Hindlimb muscle (tissue), 1 donor: ENCODE data around the gene ASPM. TPM values are rescaled to one million over a fixed set of nuclear protein-coding genes. Genes with fewer than 3 reads are reported as not detected.
"Not testable (repeated sequence)": the region's sequence is repeated elsewhere in the genome, so short reads cannot be mapped to it uniquely, and the experiment has no call there.

ENCODE experiments used
- DNase-seq: peaks from one replicate; pipeline ENCODE4 v3.0.0-alpha.2; 2013
- polyA plus RNA-seq: library from polyadenylated mRNA; unstranded; fragments of 120-200 nt; gene quantifications from one replicate; pipeline ENCODE4 v1.2.1, GENCODE V29; 2013; ENCODE audit not compliant: insufficient read length

The ASPM gene
- polyA plus RNA-seq, 1 donor, result 8.4 TPM

DNA sequence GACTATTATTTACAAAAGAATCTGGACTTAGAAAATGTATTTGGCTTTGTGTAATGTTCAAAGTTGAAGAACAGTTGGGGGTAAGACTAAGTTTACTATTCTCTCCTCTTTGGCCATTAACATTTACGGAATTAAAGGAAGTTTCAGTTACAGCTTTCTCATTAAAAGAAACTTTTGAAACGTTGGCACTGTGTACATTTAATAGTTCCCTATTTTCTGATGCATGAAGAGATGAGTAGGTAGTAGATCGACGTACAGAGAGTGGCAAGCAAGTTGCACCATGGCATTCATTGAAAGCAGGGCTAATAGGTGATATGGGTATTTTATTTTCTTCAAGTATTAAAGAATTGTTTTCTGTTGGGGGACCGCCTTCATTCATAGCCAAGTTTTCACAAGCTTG is 3.2 kb downstream of the ASPM start:
- DNase-seq, result no peak

DNA sequence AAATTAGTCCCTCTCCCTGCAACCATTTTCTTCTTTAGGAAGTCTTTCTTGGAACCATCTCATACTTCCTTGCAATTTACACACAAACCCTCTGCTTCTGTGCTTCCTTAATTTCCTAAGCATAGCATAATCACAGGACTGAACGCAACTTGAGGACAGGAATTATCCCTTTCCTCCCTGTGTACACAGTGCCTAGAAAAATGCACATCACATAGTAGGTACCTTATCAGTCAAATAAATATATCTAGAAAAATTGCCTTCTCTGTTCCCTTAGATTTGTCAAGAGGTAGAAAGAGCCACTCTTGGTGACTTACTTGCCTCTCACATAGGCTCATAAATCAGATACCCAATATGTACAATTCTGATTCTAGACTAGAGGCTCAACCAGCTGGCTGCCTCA is 4.9 kb downstream of the ASPM start:
- no peak for DNase-seq

DNA sequence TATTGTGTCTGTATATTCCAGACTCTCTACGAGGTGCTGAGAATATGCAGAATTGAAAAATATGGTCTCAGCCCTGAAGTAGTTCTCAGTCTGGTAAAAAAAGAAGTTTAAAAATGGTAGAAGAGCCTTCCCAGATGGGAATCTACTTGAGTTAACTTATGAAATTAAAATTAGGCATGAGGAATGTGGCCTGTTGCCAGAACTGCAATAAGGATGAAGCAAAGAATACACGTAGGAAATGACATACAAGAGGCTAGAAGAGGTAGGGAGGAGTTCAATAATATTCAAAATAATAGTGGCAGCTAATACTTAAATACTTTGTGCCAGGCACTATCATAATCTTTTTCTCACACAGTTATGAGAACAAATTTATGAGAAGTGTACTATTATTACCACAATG is 6.3 kb downstream of the ASPM start:
- no peak for DNase-seq

DNA sequence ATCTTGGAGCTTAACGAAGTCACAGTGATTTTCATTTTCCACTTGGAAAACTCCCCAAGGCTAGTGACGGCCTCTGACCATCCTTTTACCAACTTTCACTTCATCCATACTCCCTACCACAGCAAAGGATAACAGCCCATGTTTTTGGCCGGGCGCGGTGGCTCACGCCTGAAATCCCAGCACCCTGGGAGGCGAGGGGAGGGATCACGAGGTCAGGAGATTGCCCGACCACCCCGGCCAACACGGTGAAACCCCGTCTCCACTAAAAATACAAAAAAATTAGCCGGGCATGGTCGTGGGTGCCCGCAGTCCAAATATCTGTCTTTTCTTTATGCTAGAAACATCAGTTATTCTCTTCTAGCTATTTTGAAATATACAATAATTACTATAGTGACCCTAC is 7.3 kb downstream of the ASPM start:
- no peak for DNase-seq

- no peak for DNase-seq
Measured at GRCh38 chr1:197137322-197137721, 9.1 kb downstream of the ASPM start.

GRCh38 chr1:197130677-197131304 is 15.7 kb downstream of the ASPM start:
- DNase-seq, result no peak

- DNase-seq, result no peak
Measured at GRCh38 chr1:197129698-197130097, 16.8 kb downstream of the ASPM start.

DNA sequence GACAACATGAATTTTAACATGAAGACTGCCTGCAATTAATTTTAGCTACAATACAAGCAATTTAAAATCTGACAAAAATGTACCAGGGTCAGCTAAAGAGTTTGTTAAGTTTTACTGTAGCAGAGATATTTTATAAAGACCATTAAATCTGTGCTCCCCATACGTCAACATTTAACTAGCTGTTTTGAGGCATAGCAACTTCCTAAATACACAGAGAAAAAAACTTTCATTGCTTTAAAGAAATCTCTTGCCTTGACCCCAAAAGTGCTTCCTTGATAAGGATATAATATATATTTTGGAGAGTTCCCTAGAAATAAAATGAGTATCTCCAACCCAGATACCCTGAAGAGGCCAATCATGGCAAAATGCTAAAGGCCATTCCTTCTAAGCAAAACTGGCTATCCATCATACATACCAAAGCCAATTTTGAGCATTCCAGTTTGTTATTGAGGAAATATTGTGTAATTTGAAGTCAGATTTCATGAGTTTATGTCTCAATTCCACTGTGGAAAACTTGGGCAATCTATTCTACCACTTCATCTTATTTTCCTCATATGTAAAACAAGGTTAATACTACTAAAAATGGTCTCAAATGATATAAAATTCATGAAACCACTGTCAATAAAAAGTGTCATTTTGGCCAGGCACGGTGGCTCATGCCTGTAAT is 19.1 kb downstream of the ASPM start:
- DNase-seq, result no peak

- no peak for DNase-seq
Measured at GRCh38 chr1:197126691-197127090, 19.8 kb downstream of the ASPM start.

GRCh38 chr1:197124376-197124775 is 22.1 kb downstream of the ASPM start:
- DNase-seq, result no peak

DNA sequence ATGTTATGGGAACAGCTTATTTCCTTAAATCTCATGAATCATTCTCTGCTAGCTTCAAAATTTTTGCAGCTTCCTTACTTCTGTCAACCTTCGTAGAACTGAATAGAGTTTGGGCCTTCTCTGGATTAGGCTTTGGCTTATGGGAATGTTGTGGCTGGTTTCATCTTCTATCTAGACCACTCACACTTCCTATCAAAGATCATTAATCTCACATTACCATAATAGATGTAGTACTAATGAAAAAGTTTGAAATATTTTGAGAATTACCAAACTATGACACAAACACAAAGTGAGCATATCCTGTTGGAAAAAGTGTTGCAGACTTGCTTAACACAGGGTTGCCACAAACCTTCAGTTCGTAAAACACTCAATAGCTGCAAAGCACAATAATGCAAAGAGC is 30.3 kb downstream of the ASPM start:
- no peak for DNase-seq

- no peak for DNase-seq
Measured at GRCh38 chr1:197106869-197107268, 39.6 kb downstream of the ASPM start.

GRCh38 chr1:197103300-197103699 is 43.2 kb downstream of the ASPM start:
- DNase-seq, result no peak

GRCh38 chr1:197101978-197102377 is 44.5 kb downstream of the ASPM start:
- no peak for DNase-seq

DNA sequence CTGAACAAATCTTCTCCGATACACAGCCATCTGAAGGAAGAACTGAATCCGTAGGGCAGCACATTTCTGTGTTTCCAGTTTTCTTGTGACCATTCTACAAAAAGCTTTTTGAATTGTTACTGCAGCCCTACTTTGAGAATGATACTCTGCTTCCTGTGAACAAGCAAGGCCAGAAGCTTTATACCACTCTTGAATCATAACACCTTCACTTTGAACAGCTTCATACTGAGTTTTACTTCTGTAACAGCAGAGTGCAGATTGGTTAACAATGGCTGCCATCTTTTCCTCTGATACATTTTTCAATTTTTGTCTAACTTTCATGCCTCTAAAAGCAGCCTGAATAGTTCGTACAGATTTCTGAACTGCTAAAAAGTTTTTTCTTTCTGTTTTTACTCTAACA is 45.8 kb downstream of the ASPM start:
- no peak for DNase-seq

GRCh38 chr1:197099444-197099843 is 47.0 kb downstream of the ASPM start:
- DNase-seq, result no peak

GRCh38 chr1:197096971-197097370 is 49.5 kb downstream of the ASPM start:
- DNase-seq, result not testable (repeated sequence)

DNA sequence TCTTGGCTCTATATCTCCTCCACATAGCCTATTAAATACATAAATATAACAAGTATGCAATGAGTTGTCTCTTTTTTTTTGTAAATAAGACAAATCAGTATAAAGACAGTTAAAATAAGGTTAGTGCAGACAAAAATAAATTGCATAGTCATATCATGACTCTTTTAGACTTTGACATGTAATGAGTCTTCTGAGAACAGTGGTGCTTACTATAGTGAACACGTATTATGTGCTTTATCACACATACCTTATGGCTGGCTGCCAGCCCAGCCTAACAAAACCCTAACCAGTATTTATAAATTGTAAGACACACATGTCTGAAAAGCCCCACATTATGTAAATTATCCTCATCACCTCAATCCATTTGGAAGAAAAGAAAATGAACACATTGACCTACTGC is 50.3 kb downstream of the ASPM start:
- DNase-seq, result no peak

DNA sequence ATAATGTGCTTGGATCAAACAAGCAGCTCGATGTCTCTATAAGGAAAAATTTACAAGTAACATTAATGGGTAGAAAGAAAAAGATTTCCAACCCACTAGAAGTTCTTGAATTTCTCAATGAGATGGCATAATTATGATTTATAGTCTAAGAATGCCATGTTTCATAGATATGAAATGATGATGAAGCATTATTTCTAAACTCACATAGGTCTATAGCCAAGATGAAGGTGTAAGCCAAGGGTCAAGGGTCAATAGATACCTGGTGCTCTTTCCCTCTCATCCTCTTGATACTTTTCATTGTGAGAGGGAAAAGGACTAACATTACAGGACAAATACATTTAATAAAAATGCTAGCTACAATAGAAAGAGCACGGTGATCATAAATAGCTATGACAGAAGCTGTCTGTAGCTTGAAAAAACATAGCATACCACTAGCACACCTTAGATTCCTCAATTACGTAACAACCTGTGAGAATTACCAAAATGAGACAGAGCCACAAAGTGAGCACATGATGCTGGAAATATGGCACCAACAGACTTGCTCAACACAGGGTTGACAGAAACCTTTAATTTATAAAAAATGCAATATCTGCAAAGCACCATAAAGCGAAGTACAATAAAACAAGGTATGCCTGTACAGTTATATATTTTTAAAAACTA is 53.1 kb downstream of the ASPM start:
- DNase-seq, result no peak

GRCh38 chr1:197092491-197093023 is 53.9 kb downstream of the ASPM start:
- no peak for DNase-seq

DNA sequence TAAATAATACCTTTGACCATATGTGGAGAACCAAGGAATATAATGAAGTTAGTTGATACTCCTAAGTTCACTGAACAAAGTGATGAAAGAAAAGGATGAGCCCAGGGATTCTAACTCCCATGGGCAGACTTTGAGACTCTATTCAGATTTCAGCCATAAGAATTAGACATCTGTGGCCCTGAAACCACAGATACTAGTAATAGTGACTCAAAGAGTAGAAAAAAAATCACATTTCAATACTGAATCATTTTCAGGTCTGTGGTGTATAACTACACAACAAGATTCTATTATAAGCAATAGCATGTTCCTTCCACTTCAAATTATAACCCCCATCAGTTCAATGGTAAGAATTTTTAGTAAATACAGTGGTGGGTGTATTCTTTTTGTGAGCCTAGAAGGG is 63.0 kb downstream of the ASPM start:
- DNase-seq, result no peak

- DNase-seq, result no peak
Measured at GRCh38 chr1:197081117-197081753, 65.2 kb downstream of the ASPM start.

- no peak for DNase-seq
Measured at GRCh38 chr1:197080323-197080722, 66.1 kb downstream of the ASPM start.
